Caco-2 (cell line): Measurements from ENCODE around the gene BRD9. TPM values are rescaled to one million over a fixed set of nuclear protein-coding genes. Genes with fewer than 3 reads are reported as not detected.

Source experiments
- BruUV-seq: library from RNA; stranded (reverse); fragments of 400-500 nt; replicated peaks from 2 replicates; lab custom pipeline; 2021; lab: Mats Ljungman, UMichigan
- CTCF ChIA-PET: fragments of 300-600 bp; sonication (Branson Sonifier 250); formaldehyde crosslinking; loops from one replicate; lab custom pipeline; 2022; ENCODE audit warnings: antibody characterized with exemption; lab: Charles Lee
- POLR2A ChIA-PET: fragments of 300-600 bp; sonication (Branson Sonifier 250); formaldehyde crosslinking; loops from one replicate; lab custom pipeline; 2022; ENCODE audit warnings: antibody characterized with exemption; lab: Charles Lee
- DNase-seq, 2 experiments: peaks; one replicate each; pipeline versions ENCODE4 v3.0.0 to v3.0.0-alpha.2; 2020 to 2022
- H3K27me3 ChIP-seq: replicated peaks from 2 replicates; pipeline ENCODE4 v1.6.0; 2011; ENCODE audit warnings: low read length; ENCODE audit not compliant: control insufficient read depth, insufficient read depth
- H3K36me3 ChIP-seq: 2 replicates; pipeline ENCODE4 v1.5.1; 2011; ENCODE audit warnings: low read length; ENCODE audit not compliant: control insufficient read depth, insufficient read depth
- H3K4me1 ChIP-seq: fragments of 250-450 bp; sonication (Bioruptor Pico); 2 replicates; pipeline ENCODE4 v1.5.1; 2020; ENCODE audit warnings: mild to moderate bottlenecking
- H3K4me3 ChIP-seq: 2 replicates; pipeline ENCODE4 v1.5.1; 2011; ENCODE audit warnings: low read depth, mild to moderate bottlenecking, control low read depth, low read length
- H3K9me3 ChIP-seq: fragments of 250-450 bp; sonication (Bioruptor Pico); 2 replicates; pipeline ENCODE4 v1.5.1; 2020; ENCODE audit warnings: mild to moderate bottlenecking, moderate library complexity
- H3K27ac Mint-ChIP-seq: one replicate; pipeline ENCODE4 v1.8.0; 2022; ENCODE audit warnings: mixed read lengths; ENCODE audit not compliant: unreplicated experiment
- H3K27me3 Mint-ChIP-seq: one replicate; pipeline ENCODE4 v1.8.0; 2022; ENCODE audit warnings: mixed read lengths; ENCODE audit not compliant: insufficient read depth, unreplicated experiment
- H3K36me3 Mint-ChIP-seq: one replicate; pipeline ENCODE4 v1.8.0; 2022; ENCODE audit warnings: mild to moderate bottlenecking, mixed read lengths; ENCODE audit not compliant: insufficient read depth, unreplicated experiment
- H3K4me1 Mint-ChIP-seq: one replicate; pipeline ENCODE4 v1.8.0; 2022; ENCODE audit warnings: low read depth, mixed read lengths; ENCODE audit not compliant: unreplicated experiment
- H3K4me3 Mint-ChIP-seq: one replicate; pipeline ENCODE4 v1.8.0; 2022; ENCODE audit warnings: mild to moderate bottlenecking, moderate library complexity, mixed read lengths; ENCODE audit not compliant: unreplicated experiment
- H3K9me3 Mint-ChIP-seq: one replicate; pipeline ENCODE4 v1.8.0; 2022; ENCODE audit warnings: mixed read lengths; ENCODE audit not compliant: unreplicated experiment
- CTCF ChIP-seq, 2 experiments: fragments of 200-600 bp in 1 of 2; IDR thresholded peaks; 1 replicate in 1 of 2; 2 replicates in 1 of 2; pipeline versions ENCODE4 v1.5.1 to v1.8.0; 2011 to 2022; ENCODE audit warnings: antibody characterized with exemption in 1 of 2, control low read depth in 1 of 2, inconsistent platforms in 1 of 2, low read depth in 1 of 2, low read length in 1 of 2, mild to moderate bottlenecking in 1 of 2, moderate library complexity in 1 of 2; ENCODE audit not compliant: insufficient read depth in 1 of 2, severe bottlenecking in 1 of 2, unreplicated experiment in 1 of 2
- intact Hi-C: fragments of 100-400 bp; cut with micrococcal nuclease; formaldehyde crosslinking; loops from one replicate; pipeline ENCODE4 v1.10.0; 2022; ENCODE audit not compliant: unreplicated experiment
- total RNA-seq: library from RNA; stranded (reverse); gene quantifications from 2 replicates; pipeline ENCODE4 v1.2.3, GENCODE V29; 2022

The BRD9 gene
- total RNA-seq, 1 experiment from 2014 or later = 77.5 TPM

GRCh38 chr5:860506-861150 lies 32.0 kb downstream of the BRD9 start:
- POLR2A ChIA-PET = no interaction called here
- peaks cover 54% of the 10 kb centered on the region for H3K36me3 Mint-ChIP-seq
- no TSS peak for BruUV-seq

GRCh38 chr5:859798-860296 lies 32.8 kb downstream of the BRD9 start:
- ChIA-PET POLR2A (no interaction called here), CTCF (interaction anchor here (0.8 kb wide), 1 partner anchor 12 kb away, joined by 3 read pairs; no protein-coding TSS in a partner anchor)
- intact Hi-C loops = no loop called here
- 0 out of 2 replicates have a peak, but pooled peaks cover 9% of the 10 kb centered on the region for H3K4me1 ChIP-seq
- peak in 1 of 2 experiments; percentile 29 for DNase-seq
- peaks cover 3% of the 10 kb centered on the region; the same call in 1 of the 2 replicates for H3K36me3 ChIP-seq
- no peaks in the 10 kb centered on the region for H3K27me3 Mint-ChIP-seq
- no peak overlapping the region for H3K27ac Mint-ChIP-seq
- no peak for TF ChIP-seq CTCF (IDR thresholded peaks at IDR 0.05; ENCODE audit: insufficient read depth in 1 of 2, low read depth in 1 of 2, low read length in 1 of 2, severe bottlenecking in 1 of 2, unreplicated experiment in 1 of 2)
- no peaks in the 10 kb centered on the region for H3K9me3 ChIP-seq
- H3K9me3 Mint-ChIP-seq = no peaks in the 10 kb centered on the region
- peaks cover 49% of the 10 kb centered on the region for H3K36me3 Mint-ChIP-seq
- no peak overlapping the region for H3K4me3 Mint-ChIP-seq
- H3K4me1 Mint-ChIP-seq = no peaks in the 10 kb centered on the region
- H3K27me3 ChIP-seq = no peaks in the 10 kb centered on the region
- no TSS peak for BruUV-seq
- no peak overlapping the region for H3K4me3 ChIP-seq

More at GRCh38 chr5:860506-861150, 32.0 kb downstream of the BRD9 start:
- DNase-seq = no peak
- Histone ChIP-seq H3K27me3 (no peaks in the 10 kb centered on the region), H3K4me1 (0 out of 2 replicates have a peak, but pooled peaks cover 9% of the 10 kb centered on the region), H3K9me3 (no peaks in the 10 kb centered on the region), H3K36me3 (peaks cover 6% of the 10 kb centered on the region), H3K4me3 (no peak overlapping the region)
- H3K4me1 Mint-ChIP-seq = no peaks in the 10 kb centered on the region
- CTCF ChIA-PET = no interaction called here
- H3K4me3 Mint-ChIP-seq = no peak overlapping the region
- intact Hi-C loops = no loop called here
- H3K27ac Mint-ChIP-seq = peak overlapping the region; percentile 17
- H3K9me3 Mint-ChIP-seq = no peaks in the 10 kb centered on the region
- no peak for TF ChIP-seq CTCF (IDR thresholded peaks at IDR 0.05; ENCODE audit: insufficient read depth in 1 of 2, low read depth in 1 of 2, low read length in 1 of 2, severe bottlenecking in 1 of 2, unreplicated experiment in 1 of 2)
- H3K27me3 Mint-ChIP-seq = no peaks in the 10 kb centered on the region

GRCh38 chr5:859391-859790 lies 33.2 kb downstream of the BRD9 start:
- no peaks in the 10 kb centered on the region for H3K9me3 Mint-ChIP-seq
- ChIA-PET POLR2A (no interaction called here), CTCF (interaction anchor here (0.8 kb wide), 1 partner anchor 12 kb away, joined by 3 read pairs; no protein-coding TSS in a partner anchor)
- 0 out of 2 replicates have a peak, but pooled peaks cover 9% of the 10 kb centered on the region for H3K4me1 ChIP-seq
- peak; percentile 35 to 55 for DNase-seq
- H3K4me1 Mint-ChIP-seq = no peaks in the 10 kb centered on the region
- H3K36me3 ChIP-seq = peaks cover 2% of the 10 kb centered on the region; the same call in 1 of the 2 replicates
- peaks cover 49% of the 10 kb centered on the region for H3K36me3 Mint-ChIP-seq
- H3K4me3 Mint-ChIP-seq = no peak overlapping the region
- TF ChIP-seq CTCF (IDR thresholded peaks at IDR 0.05; ENCODE audit: insufficient read depth in 1 of 2, low read depth in 1 of 2, low read length in 1 of 2, severe bottlenecking in 1 of 2, unreplicated experiment in 1 of 2) = no peak
- no peaks in the 10 kb centered on the region for H3K27me3 Mint-ChIP-seq
- no peaks in the 10 kb centered on the region for H3K27me3 ChIP-seq
- H3K9me3 ChIP-seq = no peaks in the 10 kb centered on the region
- intact Hi-C loops = no loop called here
- no peak overlapping the region for H3K27ac Mint-ChIP-seq
- no peak overlapping the region for H3K4me3 ChIP-seq
- no TSS peak for BruUV-seq
